Fibroblast of skin of scalp (primary cell): Measurements from ENCODE around the gene VAV1.
A peak's percentile ranks its signal among the peaks of the same experiment; 100 is the strongest.
"Not testable (repeated sequence)": the region's sequence is repeated elsewhere in the genome, so short reads cannot be mapped to it uniquely, and the experiment has no call there.

Experiments used
- DNase-seq: peaks from one replicate; pipeline ENCODE4 v3.0.0-alpha.2; 2013

The VAV1 gene

DNA sequence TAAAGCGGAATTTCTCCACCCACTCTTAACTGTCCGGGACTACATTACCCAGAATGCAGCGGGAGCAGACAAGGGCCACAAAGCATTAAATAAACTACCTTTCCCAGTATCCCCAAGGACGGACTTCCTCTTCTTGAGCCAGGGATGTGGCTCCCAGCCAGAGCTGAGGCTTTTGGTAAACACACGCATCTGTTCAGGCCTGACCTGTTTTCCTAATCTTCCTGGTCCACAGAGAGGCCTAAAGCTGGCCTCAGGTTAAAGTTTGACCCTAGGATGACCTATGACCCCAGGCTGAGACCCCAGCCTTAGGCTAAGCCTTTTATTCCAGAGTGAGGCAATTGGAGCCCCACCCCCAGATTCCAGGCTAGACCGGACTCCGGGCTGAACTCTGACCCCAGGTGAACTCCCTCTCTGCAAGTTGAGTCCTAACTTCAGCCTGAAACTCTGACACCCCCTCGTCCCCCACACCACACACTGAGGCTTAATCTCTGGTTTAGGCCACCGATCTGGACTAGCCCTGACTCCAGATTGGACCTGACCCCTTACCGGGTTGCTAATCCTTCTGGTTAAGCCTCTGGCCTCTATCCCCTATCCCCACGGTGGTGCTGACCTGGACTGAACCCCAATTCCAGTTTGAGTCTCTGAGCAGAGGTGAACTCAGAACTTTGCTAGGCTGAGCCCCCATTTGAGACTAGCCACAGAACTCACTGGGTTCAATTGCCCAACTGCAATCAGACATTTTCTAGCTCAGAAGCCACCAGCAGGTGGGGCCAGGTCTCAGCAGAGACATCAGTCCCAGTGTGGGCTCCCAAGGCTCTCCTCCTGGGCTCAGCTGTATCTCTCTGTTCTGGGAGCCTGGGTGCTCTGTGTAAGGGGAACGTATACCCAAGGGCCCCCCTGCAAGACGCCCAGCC is 34.4 kb upstream of the VAV1 start:
- DNase-seq, result peak; percentile 88

DNA sequence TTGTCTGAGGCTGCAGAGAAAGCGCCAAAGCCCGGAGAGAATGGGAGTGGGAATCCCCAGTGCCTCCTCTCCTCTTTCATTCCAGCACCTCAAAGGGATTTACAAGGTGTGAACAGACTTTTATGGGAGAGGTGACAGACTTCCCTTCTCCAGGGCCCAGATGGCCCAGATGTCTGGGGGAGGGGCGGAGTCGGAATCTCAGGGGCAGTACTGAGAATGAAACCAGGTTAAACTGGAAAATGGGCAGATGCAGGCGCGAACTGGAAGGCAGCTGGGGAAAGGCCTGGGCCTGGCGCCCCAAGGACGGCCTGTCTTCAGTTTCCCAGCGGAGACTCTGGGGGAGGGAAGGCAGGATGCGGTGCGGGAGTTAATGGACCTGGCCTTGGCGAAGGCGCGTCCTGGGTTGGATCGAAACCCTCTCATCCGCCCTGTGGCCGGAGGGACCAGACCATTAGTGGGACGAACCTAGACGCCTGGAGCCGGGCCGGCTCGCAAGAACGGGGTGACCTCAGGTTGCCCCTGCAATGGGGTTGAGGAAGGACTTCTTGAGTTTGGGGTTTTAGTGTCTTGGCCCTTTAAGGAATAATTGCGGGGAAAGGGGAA is 33.6 kb upstream of the VAV1 start:
- peak; percentile 22 for DNase-seq

DNA sequence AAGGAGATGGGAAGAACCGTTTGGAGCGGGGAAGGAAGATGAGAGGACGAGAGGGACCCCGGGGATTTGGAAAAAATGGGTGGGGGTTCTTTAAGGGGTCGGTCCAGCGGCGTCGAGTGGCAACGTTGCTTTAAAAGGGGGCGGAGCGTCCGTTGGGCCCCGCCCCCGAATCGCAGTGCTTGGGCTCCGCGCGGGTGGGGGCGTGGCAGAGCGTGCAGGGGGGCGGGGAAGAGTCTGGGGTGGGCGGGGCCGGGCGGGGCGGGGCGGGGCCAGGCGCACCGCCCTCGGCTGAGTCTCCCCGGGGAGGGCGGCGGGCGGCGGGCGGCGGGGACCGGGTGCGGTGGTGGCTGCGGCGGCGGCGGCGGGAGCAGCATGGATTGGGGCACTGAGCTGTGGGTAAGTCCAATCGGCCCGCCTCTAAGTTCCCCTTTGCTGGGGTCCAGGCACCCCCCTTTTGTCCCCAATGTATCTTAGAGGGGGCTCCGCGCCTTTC is 33.1 kb upstream of the VAV1 start, which contains the start of gene TRIP10:
Gene TRIP10, plus strand, starts transcription at position 291 of the 493 bp plus-strand sequence. Its CDS starts 82 bp downstream, at position 373.
- peak; percentile 88 for DNase-seq

- DNase-seq, result no peak
Observed at GRCh38 chr19:6739883-6740588, 32.5 kb upstream of the VAV1 start.

DNA sequence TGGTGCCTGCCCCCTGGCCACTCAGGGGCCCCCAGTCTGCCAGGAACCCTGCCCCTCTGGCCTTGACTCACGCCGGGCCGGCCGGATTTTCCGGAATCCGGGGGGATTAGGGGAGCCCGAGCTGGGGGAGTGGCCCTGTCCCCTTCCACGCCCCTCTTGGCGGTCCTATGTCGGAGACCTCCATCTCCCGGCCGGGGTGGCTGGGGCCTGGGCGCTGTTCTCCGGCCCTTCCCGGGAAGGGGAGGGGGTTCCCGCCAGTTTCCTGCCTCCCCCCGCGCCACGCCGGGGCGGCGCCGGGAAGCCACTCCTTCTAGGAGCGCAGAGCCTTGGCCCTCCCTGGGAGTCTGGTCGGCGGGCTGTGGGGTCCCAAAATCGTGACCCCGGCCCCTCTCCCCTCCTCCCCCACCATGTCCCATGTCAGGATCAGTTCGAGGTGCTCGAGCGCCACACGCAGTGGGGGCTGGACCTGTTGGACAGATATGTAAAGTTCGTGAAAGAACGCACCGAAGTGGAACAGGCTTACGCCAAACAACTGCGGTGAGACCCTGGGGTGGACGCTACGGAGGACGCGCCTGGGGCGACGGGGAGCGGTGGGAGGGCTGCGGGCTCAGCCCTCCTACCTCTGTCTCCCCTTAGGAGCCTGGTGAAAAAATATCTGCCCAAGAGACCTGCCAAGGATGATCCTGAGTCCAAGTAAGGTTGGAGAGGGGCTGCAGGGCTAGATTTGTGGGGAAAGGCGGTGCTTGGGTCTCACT is 31.7 kb upstream of the VAV1 start:
- DNase-seq, result peak; percentile 28

- DNase-seq, result no peak
Observed at GRCh38 chr19:6743066-6743465, 29.4 kb upstream of the VAV1 start.

DNA sequence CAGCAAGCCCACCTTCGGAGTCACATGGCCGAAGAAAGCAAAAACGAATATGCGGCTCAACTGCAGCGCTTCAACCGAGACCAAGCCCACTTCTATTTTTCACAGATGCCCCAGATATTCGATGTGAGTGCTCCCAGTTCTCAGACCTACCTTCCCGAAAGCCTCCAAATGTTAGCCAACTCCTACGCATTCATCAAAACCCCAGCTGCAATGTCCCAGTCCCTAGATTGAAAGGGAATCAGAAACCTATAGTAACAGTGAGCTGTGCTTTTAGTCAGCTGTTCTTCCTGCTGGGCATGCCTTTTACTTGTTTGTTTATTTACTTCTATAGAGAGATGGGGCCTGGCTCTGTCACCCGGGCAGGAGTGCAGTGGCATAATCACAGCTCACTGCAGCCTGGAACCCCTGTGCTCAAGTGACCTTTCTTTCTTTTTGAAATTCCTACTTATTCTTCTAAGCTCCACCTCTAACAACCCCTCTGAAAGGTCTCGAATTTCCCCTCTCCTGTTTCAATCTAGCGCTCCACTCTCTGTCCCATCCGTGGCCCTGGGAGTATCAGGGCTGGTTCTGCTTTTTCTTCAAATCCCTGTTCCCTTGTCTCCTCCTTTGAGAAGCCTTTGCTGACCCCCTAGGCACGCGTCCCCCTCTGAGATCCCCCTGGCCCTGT is 28.7 kb upstream of the VAV1 start:
- DNase-seq, result no peak

DNA sequence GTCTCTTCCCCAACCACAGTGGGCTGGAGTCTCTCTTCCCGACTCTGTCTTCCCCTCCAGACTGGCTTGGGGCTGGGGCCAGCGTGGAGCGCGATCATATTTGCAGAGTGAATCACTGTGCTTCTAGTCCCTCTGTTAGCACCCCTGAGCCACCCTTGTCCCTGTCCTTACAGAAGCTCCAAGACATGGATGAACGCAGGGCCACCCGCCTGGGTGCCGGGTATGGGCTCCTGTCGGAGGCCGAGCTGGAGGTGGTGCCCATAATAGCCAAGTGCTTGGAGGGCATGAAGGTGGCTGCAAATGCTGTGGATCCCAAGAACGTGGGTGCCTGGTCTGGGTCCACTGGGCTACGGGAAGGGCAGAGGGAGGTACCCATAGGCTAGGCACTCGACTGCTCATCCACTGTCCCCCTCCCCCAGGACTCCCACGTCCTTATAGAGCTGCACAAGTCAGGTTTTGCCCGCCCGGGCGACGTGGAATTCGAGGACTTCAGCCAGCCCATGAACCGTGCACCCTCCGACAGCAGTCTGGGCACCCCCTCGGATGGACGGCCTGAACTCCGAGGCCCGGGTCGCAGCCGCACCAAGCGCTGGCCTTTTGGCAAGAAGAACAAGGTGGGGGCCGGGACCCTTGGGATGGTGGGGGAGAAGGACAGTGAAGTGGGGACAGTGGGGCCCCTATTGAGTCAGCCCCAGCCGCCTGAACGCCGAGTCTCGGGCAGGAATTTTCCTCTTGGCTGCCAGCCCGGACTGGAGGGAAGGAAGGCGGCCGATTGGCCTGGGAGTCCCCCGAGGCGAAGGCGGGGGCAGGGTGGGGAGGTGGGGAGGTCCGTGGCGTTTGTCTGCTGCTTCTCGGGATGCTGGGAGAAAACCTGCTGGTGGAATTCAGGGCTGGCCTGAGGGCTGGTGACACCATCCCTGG is 27.9 kb upstream of the VAV1 start:
- peak; percentile 91 for DNase-seq

- no peak for DNase-seq
Observed at GRCh38 chr19:6745965-6746364, 26.5 kb upstream of the VAV1 start.

DNA sequence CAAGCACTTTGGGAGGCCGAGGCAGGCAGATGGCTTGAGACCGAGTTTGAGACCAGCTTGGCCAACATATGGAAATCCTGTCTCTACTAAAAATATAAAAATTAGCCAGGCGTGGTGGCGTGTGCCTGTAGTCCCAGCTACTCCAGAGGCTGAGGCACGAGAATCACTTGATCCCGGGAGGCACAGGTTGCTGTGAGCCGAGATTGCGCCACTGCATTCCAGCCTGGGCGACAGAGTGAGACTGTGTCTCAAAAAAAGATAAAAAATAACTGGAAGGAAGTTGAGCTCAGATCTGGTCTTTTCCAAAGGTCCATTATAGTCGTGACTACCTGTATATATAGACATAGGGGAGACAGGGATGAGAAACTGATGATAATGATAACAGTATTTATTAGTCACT is 24.0 kb upstream of the VAV1 start:
- not testable (repeated sequence) for DNase-seq

- no peak for DNase-seq
Observed at GRCh38 chr19:6750062-6750461, 22.4 kb upstream of the VAV1 start.

- no peak for DNase-seq
Observed at GRCh38 chr19:6751189-6751588, 21.3 kb upstream of the VAV1 start.

DNA sequence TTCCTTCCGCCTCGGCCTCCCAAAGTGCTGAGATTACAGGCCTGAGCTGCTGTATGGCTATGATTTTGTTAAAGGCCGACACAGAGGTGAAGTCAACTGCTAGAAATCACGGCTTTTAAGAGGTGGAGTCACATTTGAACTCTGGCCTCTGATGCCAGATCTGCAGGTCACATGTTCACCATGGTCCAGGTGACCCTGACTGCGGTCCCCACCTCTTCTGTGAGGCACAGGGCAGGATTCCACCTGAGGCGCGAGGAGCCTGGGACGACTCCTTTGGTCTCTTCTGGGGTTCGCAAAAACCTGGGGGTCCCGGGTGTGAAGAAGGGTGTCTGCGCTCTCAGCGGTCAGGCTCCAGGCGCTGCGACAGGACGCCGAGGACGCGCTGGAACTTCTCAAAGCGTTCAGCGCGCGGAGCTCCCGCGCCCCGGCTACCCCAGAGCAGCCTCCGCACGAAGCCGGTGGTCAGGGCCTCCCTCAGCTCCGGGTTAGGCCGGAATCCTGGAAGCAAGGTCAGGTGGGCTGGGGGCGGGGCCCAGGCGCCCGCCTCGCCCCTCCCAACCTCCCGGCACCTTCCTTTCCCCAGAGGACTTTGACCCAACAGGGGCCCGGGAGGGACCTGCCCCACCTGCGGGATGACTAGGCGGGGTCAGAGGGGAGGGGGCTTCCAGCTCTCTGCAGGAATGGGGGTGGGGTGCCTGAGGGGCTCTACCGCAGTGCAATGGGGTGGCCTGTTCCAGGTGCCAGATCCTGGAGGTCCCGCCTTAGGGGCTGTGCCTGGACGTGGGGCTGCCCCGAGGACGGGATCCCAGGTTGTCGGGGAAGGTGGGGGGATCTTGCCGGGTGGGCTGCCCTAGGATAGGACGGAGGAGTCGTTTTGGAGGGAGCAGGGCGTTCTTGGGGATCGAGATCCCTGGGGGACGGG is 20.0 kb upstream of the VAV1 start:
- DNase-seq, result no peak

GRCh38 chr19:6753178-6754031 is 19.1 kb upstream of the VAV1 start:
- peak; percentile 56 for DNase-seq

DNA sequence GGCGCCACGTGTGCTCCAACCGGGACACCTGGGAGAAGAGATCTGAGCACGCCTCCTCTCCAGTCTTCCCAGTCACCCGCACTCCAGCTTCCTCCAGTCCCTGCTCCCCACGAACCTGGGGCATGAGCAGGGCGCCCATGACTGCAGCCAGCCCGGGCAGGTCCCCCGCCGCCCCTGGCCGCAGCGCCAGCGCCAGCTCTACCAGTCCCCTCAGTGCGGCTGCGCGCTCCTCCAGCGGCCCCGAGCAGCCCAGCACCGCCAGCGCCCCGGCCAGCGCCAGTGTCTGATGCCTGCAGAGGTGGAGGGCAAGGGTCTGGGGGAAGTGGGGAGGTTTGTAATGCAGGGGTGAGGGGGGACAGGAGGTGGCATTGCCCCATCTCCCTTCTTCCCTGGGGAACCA is 18.4 kb upstream of the VAV1 start:
- no peak for DNase-seq

GRCh38 chr19:6754653-6755463 is 17.6 kb upstream of the VAV1 start:
- no peak for DNase-seq

GRCh38 chr19:6760606-6761005 is 11.9 kb upstream of the VAV1 start:
- no peak for DNase-seq
